ENCODE data around the gene NFASC.

NFASC gene

DNA sequence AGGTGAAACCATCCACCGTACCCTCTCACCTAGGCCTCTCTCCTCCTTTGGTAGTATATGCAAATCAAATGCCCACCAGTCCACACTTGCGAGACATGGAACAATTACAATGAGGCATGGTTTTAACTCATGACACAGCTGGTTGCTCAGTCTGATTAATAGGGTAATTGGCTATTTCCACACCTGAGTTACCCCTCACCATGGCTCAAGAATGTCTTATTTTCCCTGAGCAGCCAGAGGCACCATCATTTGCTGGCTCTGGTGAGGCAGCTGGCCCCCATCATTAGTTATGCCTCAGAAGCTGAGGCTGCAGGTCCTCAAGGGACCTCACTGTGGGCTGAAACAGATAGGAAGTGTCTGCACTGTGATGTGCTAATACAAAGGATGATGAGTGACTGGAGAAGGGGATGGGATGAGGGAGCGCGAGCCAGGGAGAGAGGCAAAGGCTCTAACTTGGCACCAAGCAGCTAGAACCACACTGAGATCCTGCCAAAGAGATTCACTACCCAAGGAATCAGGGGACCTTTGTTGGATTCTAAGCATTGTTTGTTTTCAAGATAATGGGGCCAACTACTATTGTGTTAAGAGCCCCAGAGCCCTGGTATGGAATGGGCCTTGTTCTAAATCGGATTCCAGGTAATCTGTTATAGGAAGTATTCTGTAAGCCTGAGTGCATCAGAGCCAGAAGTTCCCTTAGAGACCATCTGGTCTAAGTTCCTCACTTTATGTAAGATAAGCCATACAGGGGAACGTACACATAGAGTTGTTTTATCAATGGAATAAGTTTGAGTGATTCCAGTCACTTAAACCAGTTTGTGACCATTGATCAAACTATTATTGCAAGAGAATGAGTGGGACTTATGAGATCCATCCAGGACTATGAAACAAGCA, 92.3 kb downstream of the NFASC start:
- no peak for DNase-seq

DNA sequence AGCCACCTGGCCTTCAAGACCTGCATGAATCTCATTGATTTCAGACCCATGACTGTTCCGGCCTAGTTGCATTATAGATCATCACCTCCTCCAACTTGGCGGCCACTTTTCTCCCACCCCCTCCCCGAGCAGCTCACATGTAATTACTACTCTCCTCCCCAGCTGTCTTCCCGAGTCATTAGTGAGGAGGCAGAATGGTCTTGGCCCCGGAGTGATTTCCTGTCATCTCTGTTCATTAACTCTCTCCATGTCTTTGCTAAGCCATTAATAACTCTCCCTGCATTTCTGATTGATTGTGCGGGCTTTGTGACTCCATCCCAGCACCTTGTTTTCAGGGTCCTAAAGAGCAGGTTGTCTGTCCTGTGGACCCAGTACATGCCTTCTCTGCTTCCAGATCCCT, 96.8 kb downstream of the NFASC start:
- DNase-seq = no peak

DNA sequence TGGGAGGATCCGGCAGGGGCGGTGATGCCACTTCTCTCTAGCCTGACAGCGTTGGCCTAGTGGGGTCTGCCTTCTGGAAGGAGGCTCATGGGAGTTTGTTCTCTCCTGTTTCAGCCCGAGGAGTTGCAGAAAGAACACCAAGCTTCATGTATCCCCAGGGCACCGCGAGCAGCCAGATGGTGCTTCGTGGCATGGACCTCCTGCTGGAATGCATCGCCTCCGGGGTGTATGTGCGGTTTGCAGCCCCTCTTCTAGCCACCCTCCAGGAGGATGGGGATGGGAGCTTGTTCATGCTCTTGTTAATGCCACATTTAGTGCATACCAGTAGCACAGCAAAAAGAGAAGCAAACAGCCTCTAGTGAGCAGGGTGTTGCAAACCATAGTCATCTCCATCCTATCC, 97.5 kb downstream of the NFASC start:
- DNase-seq = no peak

DNA sequence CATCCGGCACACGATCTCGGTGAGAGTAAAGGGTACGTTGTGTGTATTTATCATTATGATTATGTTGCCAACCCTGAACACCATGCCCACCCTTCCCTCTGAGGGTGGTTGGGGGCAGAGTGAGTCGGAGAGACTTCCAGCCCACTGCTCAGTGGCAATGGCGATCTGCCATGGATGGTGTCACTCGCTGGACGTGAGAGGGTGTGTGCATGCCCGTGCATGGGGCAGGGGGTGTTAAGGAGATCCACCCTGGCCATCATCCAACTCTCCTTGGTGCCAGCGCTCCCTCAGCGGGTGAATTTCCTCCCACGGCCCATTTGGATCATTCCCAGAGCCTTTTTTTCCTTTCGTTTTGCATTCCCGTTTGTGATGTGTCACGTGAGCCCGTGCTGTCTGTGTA, 98.3 kb downstream of the NFASC start:
- no peak for DNase-seq

DNA sequence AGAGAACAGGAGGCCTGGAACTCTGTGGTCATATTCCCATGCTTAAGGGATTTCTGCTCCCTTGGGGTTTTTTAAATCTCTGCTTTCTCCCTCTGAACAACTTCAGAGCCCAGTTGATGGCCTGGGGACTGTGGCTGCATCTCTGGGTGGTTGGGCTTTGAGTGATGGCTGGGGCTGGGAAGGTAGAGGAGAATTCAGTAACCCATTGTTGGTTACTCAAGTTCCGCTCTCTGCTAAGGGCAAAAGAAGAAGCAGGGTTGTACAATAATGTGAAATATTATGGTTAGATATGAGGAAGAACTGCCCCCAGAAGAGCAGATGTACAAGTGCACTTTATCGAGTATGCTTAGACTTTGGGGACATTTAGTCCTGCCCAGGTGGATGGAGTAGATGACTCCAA, 100.3 kb downstream of the NFASC start:
- no peak for DNase-seq

DNA sequence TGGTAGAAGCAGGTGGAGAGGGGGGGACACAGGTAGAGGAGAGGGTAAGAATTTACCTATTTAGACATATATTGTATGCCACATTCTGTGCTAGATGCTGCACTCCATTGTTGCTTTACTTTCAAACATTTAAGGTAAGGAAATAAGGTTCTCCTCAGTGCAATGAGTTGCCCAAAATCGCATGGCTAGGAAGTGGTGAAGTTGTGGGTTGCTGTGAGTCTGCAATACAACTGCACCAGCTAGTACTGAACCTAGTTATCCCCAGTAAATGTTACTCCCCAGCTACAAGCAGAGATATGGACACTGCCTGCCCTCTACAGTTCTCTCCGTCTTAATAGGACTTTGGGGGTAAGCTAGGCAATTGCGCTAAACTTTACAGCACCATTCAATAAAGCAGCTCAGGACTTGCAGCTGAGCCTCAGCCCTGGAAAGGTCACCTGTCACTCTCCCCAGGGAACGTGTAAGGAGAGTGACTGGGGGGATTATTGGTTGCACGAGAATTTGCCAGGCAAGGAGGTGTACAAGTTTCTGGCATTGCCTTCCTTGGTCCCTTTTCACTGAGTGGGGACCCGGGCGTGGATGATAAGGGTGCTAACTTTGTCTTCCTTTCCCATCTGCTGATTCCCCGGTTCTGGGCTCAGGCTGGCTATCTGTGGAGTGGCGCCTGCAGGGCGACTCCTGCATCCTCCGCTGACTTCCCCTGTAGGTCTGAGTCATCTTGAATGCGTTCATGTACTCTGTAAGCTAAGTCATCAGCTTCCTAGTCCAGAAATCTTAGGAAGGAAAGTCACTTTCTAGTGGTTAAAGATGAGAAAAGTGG, 101.1 kb downstream of the NFASC start:
- DNase-seq = peak in 1 of 2 donors; percentile 66

DNA sequence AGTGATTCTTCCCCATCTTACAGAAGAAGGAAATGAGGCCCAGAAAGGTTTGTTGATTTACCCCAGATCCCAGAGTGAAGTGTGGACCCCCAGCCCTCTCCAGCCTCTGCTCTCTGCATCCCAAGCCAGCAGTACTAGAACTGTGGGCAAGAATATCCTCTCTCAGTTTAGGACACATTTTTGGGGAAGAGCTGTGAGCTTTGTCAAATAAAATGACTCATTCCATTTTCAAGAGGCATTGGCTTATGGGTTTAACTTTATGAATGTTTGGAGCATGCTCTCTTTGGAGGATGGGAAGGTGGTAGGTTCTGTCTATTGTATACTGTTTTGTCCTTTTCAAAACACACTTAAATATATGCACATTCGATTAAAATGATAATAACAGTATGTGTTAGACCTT, 101.8 kb downstream of the NFASC start:
- DNase-seq = no peak

DNA sequence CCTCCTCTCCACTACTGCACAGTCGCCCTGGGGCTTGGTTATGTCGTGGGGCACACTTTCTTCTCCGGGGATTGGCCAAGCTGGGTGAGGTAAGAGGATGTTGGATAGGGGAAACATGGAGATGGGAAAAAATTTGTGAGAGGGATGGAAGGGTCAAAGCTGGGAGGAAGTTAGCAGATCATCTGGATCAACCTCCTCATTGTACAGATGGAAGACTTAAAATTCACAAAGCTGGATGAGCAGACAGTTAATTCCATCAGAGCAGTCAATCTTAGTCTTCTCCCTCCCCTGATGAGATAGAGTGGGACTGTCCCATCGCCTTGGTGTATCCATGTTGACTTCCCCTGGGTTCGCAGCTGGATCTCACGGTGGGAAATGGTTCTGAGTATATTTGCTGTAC, 102.8 kb downstream of the NFASC start:
- no peak for DNase-seq

DNA sequence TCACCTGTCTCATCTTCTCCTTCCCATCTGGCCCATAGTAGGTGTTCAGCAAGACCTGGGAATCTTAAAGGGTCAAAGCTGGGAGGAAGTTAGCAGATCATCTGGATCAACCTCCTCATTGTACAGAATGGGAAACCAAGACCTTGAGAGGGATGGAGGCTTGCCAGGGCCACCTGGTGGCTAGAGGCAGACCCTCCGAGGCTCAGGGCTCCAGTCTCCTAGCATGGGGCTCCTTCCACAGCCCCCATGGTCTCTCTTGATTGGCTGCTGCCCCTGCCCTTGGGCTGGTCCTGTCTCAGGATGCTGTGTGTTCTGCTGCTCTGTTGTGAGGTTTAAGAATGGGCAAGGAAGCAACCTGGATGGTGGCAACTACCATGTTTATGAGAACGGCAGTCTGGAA, 103.7 kb downstream of the NFASC start:
- DNase-seq = no peak

DNA sequence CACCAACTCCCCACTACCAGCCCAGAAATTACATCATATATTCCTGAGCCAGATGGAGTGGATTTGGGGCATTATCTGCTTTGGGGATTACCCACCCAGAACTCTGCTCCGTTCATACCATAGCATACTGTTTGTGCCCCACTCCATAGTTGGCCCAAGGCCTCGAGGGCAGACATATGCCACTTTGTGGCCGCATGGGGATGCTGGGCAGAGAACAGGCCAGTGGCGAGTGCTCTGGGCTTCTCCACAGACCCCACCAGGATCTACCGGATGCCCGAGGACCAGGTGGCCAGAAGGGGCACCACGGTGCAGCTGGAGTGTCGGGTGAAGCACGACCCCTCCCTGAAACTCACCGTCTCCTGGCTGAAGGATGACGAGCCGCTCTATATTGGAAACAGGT, 104.4 kb downstream of the NFASC start:
- no peak for DNase-seq

DNA sequence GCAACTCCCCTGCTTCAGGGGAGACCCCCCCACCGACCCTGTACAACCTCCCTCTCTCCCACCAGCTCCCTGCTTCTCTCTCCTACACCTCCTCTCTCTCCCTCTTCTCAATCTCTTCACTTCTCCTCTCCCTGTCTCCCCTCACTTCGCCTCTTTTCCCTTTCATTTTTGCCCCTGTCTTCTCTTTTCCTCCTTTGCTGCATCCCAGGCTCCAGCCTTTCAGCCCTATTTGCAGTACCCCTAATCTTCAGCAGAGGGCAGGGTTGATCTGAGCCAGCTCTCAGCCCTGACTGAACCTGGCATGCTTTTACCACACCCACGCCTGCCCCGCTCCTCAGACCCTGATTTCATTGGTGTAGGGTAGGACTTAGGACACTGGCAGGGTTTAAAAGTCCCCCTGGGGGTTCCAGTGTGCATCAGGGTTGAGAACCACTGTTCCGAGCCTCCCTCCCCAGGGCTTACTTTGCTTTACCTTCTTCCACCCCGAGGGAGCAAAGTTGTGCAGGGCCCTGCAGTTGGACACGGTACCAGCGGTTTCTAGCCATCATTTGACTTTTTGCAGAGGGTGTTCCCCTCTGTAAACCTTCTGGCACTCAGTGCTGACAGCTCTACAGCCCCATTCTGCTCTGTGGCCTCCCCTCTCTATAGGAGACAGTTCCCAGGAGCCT, 105.0 kb downstream of the NFASC start:
- DNase-seq = peak; percentile 5 to 42

DNA sequence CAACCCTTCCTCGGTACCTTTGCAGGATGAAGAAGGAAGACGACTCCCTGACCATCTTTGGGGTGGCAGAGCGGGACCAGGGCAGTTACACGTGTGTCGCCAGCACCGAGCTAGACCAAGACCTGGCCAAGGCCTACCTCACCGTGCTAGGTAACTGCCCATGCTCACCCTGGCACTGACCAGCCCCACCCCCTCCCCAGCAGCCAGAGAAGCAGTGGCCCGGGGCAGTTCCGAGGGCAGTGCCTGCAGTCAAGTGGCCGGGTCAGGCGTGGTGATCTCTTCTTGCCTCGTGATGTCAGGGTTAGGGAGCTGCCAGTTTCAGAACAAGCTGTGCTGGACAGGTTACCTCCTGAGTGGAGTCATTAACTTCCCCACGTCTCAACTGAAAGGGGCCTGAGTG, 106.0 kb downstream of the NFASC start:
- DNase-seq = no peak

DNA sequence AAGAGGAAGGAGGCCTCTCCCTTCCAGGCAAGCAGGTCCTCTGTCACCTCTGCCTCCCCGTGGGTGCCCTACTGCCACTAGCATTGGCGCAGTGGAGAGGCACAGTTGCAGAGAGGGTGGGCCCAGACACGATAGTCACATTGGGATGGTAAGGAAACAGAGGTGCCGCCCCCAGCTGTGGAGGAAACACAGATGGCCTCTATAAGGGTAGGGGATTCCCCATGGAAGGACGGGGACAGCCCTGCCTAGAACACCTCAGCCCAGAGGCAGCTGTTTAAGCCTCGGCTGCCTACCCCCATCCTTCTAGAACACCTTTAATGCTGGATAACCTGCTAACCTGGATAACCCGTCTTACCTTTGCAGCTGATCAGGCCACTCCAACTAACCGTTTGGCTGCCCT, 106.7 kb downstream of the NFASC start:
- DNase-seq = no peak

DNA sequence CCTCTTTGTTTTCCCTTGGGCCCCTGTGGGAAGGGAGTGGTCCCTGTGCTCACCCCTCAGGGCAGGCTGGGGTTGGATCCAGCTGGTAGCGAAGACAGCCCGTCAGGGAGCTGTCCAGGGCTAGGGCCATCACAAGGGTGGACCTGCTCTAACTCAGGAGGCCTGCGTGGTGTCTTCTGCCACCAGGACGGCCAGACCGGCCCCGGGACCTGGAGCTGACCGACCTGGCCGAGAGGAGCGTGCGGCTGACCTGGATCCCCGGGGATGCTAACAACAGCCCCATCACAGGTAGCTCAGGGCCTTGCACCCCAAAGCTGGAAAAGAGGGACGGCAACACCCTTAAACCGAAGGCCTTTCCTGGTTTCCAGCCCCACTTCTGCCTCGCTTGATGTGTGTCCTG, 108.1 kb downstream of the NFASC start:
- no peak for DNase-seq

DNA sequence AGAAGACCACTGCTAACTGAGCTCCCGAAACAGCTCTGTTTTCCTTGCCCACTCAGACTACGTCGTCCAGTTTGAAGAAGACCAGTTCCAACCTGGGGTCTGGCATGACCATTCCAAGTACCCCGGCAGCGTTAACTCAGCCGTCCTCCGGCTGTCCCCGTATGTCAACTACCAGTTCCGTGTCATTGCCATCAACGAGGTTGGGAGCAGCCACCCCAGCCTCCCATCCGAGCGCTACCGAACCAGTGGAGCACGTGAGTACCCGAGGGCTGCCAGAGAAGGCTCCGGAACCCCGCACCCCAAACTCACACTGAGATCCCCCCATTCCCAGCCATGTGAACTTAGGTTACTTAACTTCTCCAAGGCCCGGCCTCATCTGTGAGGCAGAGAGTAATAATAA, 108.6 kb downstream of the NFASC start:
- DNase-seq = no peak

DNA sequence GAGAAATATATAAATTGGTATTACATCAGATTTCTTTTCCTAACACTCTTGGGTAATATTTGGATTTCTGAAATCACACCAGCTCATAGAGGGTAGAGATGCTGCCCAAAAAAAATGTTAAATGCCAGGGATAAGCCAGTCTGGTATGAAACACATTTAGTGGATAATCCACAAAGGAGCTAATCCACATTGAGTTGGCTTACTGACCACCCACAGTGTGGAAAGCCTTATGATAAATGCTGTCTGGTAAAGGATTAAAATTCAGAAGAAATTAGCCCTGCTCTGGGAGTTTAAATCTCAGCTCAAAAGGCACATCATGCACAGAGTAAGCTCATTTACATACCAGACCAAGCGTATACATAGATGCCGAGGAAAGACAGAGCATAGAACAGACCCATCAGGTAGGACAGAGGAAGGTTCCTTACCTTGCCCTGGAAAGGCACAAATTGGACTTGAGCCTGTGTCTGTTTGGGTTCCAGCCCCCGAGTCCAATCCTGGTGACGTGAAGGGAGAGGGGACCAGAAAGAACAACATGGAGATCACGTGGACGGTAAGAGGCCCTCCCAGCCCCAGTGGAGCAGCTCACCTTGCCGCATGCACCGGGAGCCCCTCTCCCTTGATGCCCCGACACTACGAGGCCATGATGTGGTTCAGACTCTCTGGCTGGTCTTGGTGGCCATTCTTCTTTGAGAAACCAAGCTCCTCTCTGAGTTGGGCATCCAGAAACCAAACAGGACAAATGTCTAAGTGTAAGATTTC, 109.4 kb downstream of the NFASC start:
- DNase-seq = no peak

DNA sequence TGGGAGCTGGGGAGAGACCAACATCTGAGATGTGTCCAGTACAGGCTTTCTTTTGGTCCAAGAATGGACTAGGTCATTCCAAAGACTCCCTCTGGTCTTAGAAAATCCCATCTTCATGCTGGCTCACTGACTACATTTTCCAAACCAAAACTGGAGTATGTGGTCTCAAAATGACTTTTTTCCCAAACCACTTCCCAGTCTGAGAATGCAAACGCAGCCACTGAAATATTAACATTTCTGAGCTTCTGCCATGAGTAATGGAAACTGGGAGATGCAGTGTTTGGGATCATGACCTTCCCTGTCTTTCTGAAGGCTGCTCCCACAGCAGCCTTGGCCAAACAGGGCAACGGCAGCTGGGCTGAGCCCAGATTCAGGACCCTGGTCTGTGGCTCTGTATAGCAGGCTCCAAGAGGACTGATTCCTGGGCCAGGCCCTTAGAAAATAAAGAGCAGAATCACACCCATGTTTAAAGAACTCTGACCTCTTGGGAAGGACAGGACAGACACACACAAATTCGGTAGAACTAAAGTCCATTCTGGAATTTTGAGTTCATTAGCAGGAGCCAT, 110.3 kb downstream of the NFASC start:
- no peak for DNase-seq

DNA sequence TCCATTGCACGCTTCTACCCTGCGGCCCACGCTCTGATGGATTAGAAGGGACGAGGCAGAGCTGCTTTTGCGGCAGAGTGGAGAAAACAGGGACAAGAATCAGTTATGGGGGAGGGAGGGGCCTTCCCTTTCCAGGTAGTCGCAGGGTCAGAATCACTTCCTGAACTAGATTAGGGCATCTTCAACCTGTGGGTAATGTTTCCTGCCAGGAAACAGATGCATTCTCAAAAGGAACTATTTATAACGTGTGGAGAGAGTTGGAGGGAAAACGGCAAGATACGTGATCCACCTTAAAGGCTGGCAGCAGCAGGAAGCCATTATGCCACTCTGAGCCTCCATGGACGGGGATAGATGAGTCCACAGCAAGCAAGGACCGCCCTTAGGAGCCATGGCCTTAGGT, 112.5 kb downstream of the NFASC start:
- peak in 1 of 2 donors; percentile 53 for DNase-seq

DNA sequence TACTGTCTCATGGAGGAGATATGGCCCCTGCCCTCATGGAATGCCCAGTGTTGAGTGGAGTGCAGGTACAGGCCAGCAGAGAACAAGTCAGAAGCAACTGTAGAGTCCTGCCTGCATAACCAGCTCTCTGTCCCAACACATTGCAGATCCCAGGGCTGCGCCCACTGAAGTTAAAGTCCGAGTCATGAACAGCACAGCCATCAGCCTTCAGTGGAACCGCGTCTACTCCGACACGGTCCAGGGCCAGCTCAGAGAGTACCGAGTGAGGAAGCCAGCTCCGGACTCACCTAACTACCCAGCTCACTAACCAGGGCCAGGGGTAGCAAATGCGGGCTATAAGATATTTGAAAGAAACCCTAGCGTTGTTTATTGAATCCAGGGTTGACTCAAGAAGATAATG, 113.2 kb downstream of the NFASC start:
- no peak for DNase-seq

DNA sequence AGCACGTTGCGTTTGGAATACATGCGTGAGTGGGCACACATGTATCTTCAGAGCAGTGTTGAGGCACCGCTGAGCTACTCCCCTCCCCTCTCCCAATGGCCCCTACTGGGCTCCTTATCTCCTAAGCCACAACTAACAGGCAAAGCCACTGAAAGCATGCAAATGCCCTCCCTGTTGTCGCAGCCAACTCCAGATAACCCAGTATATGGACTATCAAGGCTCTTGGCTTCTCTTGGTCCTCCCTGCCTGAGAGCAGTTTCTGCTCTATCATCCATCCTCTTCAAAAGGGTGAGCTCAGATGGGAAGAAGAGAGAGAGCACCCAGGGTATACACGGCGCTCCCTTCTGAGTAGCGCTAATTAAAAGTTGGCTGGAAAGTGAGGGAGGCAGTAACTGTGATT, 113.8 kb downstream of the NFASC start:
- no peak for DNase-seq

DNA sequence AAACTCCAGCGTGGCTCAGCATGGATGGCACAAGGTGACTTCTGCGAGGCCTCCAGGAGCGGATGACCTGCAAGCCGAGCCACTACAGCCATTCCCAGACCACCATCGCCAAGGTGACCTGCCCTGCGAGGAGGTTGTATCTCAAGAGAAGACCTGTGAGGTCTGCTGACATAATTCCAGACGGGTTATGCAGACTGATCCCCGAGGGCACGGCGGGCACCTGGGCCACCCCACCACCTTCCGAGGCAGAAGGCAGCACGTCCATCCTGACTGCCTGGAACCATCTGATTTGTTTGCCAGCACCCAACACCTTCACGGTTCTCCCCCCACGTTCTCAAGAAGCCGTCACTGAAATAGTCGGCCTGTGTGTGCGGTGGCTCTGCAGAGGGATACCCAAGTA, 115.5 kb downstream of the NFASC start:
- DNase-seq = no peak

DNA sequence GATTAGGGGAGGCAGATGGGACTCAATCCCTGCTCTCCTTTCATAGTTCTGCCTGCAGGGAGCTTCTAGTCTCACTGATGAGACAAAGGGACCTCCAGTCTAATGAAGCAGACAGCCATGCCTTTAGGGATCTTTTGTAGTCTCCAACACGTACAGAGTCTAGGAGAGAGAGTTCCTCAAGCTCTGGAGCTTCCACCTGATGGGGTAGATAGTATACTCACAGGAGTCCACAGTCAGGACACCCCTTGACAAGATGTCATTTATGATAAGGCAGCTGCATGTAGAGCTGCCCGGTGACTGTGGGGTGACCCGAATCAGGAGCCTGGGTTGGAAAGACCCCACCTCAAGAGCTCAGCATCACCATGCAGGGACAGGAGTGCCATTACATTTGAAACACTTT, 117.0 kb downstream of the NFASC start:
- no peak for DNase-seq

DNA sequence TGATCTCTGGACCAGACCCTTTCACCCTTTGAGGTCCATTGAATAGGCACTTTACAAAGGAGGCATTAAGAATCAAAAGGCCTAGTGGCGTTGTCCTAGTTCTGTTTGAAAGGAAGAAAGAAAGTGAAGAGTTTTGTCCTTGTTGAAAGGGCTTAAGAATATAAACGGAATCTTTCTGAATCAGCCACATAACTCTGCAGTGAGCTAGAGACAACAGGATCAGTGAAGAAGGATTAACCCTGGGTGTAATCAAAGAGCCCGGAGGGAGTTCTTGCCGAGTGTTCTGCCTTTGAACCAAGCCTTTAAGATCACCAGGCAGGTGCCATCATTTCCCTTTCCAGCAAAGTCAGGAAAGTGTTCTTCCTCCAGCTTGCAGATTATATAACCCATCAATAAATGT, 117.5 kb downstream of the NFASC start:
- no peak for DNase-seq

All from bone marrow (tissue), 2 donors.